Endodermal cell (in vitro differentiated cells): ENCODE data around the gene LOXHD1. TPM values are rescaled to one million over a fixed set of nuclear protein-coding genes. Genes with fewer than 3 reads are reported as not detected.

Source experiments
- DNase-seq: peaks from one replicate; pipeline ENCODE4 v3.0.0-alpha.2; 2017
- H3K27ac ChIP-seq: 2 replicates; pipeline ENCODE4 v1.5.1; 2013; ENCODE audit warnings: mild to moderate bottlenecking, low read depth, low read length, moderate library complexity
- H3K27me3 ChIP-seq: 2 replicates; pipeline ENCODE4 v1.6.1; 2013; ENCODE audit warnings: mild to moderate bottlenecking, low read length, moderate library complexity; ENCODE audit not compliant: insufficient read depth, control insufficient read depth, poor library complexity, severe bottlenecking
- H3K36me3 ChIP-seq: 2 replicates; pipeline ENCODE4 v1.7.0; 2013; ENCODE audit warnings: mild to moderate bottlenecking, low read length, moderate library complexity; ENCODE audit not compliant: control insufficient read depth, insufficient read depth
- H3K4me1 ChIP-seq: one replicate; pipeline ENCODE4 v1.7.0; 2013; ENCODE audit warnings: low read length; ENCODE audit not compliant: control insufficient read depth, insufficient read depth
- H3K4me3 ChIP-seq: 2 replicates; pipeline ENCODE4 v1.5.1; 2013; ENCODE audit warnings: mild to moderate bottlenecking, low read length, moderate library complexity
- H3K9ac ChIP-seq: 2 replicates; pipeline ENCODE4 v1.6.1; 2013; ENCODE audit warnings: mild to moderate bottlenecking, low read length, moderate library complexity; ENCODE audit not compliant: poor library complexity, severe bottlenecking; ENCODE audit errors: extremely low read depth
- H3K9me3 ChIP-seq: 2 replicates; pipeline ENCODE4 v1.6.1; 2013; ENCODE audit warnings: mild to moderate bottlenecking, low read length, moderate library complexity; ENCODE audit not compliant: control insufficient read depth
- H3K27ac Mint-ChIP-seq: 2 replicates; pipeline ENCODE4 v1.8.0; 2020; ENCODE audit warnings: mixed read lengths
- H3K27me3 Mint-ChIP-seq: 2 replicates; pipeline ENCODE4 v1.8.0; 2021; ENCODE audit warnings: mild to moderate bottlenecking, mixed read lengths; ENCODE audit not compliant: insufficient read depth
- H3K36me3 Mint-ChIP-seq: 2 replicates; pipeline ENCODE4 v1.8.0; 2020; ENCODE audit warnings: low read depth, mixed read lengths
- H3K4me1 Mint-ChIP-seq: 2 replicates; pipeline ENCODE4 v1.8.0; 2020; ENCODE audit warnings: mixed read lengths
- H3K4me3 Mint-ChIP-seq: 2 replicates; pipeline ENCODE4 v1.8.0; 2020; ENCODE audit warnings: mild to moderate bottlenecking, moderate library complexity, mixed read lengths
- H3K9me3 Mint-ChIP-seq: 2 replicates; pipeline ENCODE4 v1.8.0; 2020; ENCODE audit warnings: mild to moderate bottlenecking, mixed read lengths
- WGBS, 2 experiments: methylation state at CpG; one replicate each; pipeline versions ENCODE4 v1.1.5 to v1.1.7; 2013; ENCODE audit warnings: missing lambda C conversion rate in 2 of 2, mixed read lengths in 1 of 2; ENCODE audit not compliant: insufficient coverage in 1 of 2, insufficient read length in 1 of 2; 5-methylcytosine and 5-hydroxymethylcytosine counted together
- total RNA-seq, 2 donors: library from RNA; stranded (reverse); fragmentation: NEBNext Ultra II Directional in 1 of 2; extraction: Animal tissue kit (Norgen Biotek cat#: 25700) in 1 of 2; gene quantifications; 2 replicates in 1 of 2; 3 replicates in 1 of 2; pipeline ENCODE4 v1.2.1, GENCODE V29; 2021
- TF ChIP-seq, protein P1 (sequence below): fragments of 200-600 bp; sonication (generic); conservative IDR thresholded peaks from 2 replicates; pipeline ENCODE4 v1.5.0; 2021; ENCODE audit warnings: antibody characterized with exemption, mild to moderate bottlenecking

LOXHD1 gene
- total RNA-seq, 2 donors from 2014 or later = 2.1 TPM; not detected in 1

DNA sequence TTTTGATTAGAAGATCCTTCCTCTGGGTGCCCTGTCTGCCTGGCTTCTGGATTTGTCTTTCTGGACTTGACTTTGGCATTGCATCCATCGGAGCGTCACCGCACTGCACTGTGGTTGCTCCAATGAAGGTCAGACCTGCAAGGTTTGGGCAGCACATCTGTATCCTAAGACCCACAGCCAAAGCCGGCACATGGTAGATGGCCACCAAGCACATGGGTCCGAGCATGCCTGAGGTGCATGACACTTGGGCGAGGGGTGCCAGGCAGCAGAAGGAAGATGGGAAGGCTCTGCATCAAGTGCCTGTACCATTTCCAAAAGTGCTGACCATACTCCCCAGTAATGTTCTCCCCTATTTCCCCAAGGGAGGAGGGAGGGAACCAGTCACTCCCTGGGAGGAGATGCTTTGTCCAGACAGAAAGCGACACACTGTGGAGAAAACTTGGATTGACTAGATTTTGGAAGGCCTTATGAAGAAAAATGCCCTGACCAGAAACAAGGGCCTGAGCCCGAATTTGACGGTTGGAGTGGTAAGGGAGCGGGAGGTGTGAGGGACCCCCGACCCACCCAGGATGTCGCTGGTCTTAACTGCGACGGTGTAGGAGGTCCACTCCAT is 149.9 kb downstream of the LOXHD1 start:
- Mint-ChIP-seq H3K36me3 (no peaks in the 10 kb centered on the region), H3K27ac (no peak overlapping the region), H3K4me1 (no peaks in the 10 kb centered on the region), H3K4me3 (no peak overlapping the region), H3K27me3 (no peaks in the 10 kb centered on the region), H3K9me3 (no peaks in the 10 kb centered on the region)
- H3K4me1 ChIP-seq = no peaks in the 10 kb centered on the region
- no peak overlapping the region for H3K27ac ChIP-seq
- no peaks in the 10 kb centered on the region for H3K36me3 ChIP-seq
- peaks cover 34% of the 10 kb centered on the region for H3K27me3 ChIP-seq
- no peak overlapping the region for H3K4me3 ChIP-seq
- no peak for DNase-seq
- H3K9me3 ChIP-seq = no peaks in the 10 kb centered on the region
- H3K9ac ChIP-seq = no peak overlapping the region
- TF ChIP-seq, protein P1, sequence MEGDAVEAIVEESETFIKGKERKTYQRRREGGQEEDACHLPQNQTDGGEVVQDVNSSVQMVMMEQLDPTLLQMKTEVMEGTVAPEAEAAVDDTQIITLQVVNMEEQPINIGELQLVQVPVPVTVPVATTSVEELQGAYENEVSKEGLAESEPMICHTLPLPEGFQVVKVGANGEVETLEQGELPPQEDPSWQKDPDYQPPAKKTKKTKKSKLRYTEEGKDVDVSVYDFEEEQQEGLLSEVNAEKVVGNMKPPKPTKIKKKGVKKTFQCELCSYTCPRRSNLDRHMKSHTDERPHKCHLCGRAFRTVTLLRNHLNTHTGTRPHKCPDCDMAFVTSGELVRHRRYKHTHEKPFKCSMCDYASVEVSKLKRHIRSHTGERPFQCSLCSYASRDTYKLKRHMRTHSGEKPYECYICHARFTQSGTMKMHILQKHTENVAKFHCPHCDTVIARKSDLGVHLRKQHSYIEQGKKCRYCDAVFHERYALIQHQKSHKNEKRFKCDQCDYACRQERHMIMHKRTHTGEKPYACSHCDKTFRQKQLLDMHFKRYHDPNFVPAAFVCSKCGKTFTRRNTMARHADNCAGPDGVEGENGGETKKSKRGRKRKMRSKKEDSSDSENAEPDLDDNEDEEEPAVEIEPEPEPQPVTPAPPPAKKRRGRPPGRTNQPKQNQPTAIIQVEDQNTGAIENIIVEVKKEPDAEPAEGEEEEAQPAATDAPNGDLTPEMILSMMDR = no peak
- WGBS, 2 experiments = 91 to 92% methylated on average over 7 to 14 of the region's 14 CpGs

DNA sequence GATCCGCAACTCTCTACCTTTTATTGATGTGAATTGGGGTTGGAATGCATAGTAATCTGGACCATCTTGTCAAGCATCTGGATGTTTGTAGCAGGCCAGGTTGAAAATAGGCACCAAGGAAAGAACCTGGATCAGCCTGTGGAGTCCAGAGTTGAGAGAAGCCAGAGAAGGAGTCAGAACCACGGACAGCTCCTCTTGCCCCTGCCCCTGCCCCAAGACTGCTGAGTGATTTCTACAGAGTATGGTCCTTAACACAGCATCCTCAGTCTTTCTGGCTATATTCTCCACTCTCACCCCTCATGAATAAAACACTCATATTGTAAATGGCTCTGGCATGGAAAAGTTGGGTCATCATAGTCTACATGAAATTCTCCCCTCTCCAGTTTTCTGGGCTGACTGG is 154.6 kb downstream of the LOXHD1 start:
- no peaks in the 10 kb centered on the region for H3K27me3 Mint-ChIP-seq
- Histone ChIP-seq H3K27ac (no peak overlapping the region), H3K36me3 (no peaks in the 10 kb centered on the region), H3K9me3 (no peaks in the 10 kb centered on the region), H3K9ac (no peak overlapping the region), H3K27me3 (peaks cover 63% of the 10 kb centered on the region), H3K4me3 (no peak overlapping the region), H3K4me1 (no peaks in the 10 kb centered on the region)
- DNase-seq = peak; percentile 88
- TF ChIP-seq, protein P1 = no peak
- no peaks in the 10 kb centered on the region for H3K9me3 Mint-ChIP-seq
- H3K36me3 Mint-ChIP-seq = no peaks in the 10 kb centered on the region
- WGBS, 2 experiments = 21% methylated on average over 2 of the region's 2 CpGs; no CpG with 5 or more reads in 1 of the 2 experiments
- H3K4me3 Mint-ChIP-seq = no peak overlapping the region
- H3K4me1 Mint-ChIP-seq = no peaks in the 10 kb centered on the region
- H3K27ac Mint-ChIP-seq = no peak overlapping the region

DNA sequence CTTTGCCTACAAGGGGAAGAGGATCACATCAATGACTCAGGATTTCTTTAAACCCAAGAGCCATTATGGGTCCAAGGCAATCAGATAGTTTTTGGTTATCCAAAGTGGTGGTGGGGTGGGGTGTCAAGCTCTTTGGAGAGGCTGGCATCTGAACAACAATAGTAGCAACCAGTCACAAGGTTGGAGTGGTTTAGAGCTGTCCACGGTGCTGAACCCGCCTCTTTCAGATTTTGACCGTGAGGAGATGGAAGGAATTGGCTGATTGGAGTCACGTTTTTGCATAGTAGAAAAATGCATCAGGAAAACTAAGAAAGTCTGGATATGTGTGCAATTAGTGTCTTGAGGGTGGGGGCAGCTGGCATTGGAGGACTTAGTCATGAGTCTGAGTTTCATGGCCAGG is 159.9 kb downstream of the LOXHD1 start:
- H3K27me3 Mint-ChIP-seq = no peaks in the 10 kb centered on the region
- 6 to 9% methylated on average over 3 to 4 of the region's 4 CpGs for WGBS, 2 experiments
- peaks cover 38% of the 10 kb centered on the region for H3K27me3 ChIP-seq
- no peak overlapping the region for H3K4me3 ChIP-seq
- H3K9me3 Mint-ChIP-seq = no peaks in the 10 kb centered on the region
- H3K4me1 ChIP-seq = no peaks in the 10 kb centered on the region
- H3K4me3 Mint-ChIP-seq = no peak overlapping the region
- TF ChIP-seq, protein P1 = no peak
- no peaks in the 10 kb centered on the region for H3K9me3 ChIP-seq
- DNase-seq = peak; percentile 92
- H3K27ac Mint-ChIP-seq = no peak overlapping the region
- no peaks in the 10 kb centered on the region for H3K36me3 Mint-ChIP-seq
- H3K36me3 ChIP-seq = no peaks in the 10 kb centered on the region
- H3K27ac ChIP-seq = no peak overlapping the region
- H3K9ac ChIP-seq = no peak overlapping the region
- peaks cover 4% of the 10 kb centered on the region for H3K4me1 Mint-ChIP-seq
